ENCODE data around the gene GRID2. TPM values are rescaled to one million over a fixed set of nuclear protein-coding genes. Genes with fewer than 3 reads are reported as not detected.
"Not testable (repeated sequence)": the region's sequence is repeated elsewhere in the genome, so short reads cannot be mapped to it uniquely, and the experiment has no call there.

GRID2 gene
- total and polyA plus RNA-seq, 2 donors = 0.63 to 26.1 TPM

GRCh38 chr4:92421920-92422319 lies 118.2 kb downstream of the GRID2 start:
- Histone ChIP-seq H3K36me3 (ENCODE audit: insufficient read depth) (no peaks in the 10 kb centered on the region), H3K4me3 (ENCODE audit: low read depth, low read length) (no peak overlapping the region), H3K4me1 (ENCODE audit: insufficient read depth) (no peaks in the 10 kb centered on the region), H3K27ac (ENCODE audit: low read depth) (no peak overlapping the region)
- DNase-seq (ENCODE audit: extremely low spot score) = no peak
- WGBS = 87% methylated on average over 2 of the region's 2 CpGs

- Histone ChIP-seq H3K36me3 (ENCODE audit: insufficient read depth) (no peaks in the 10 kb centered on the region), H3K27ac (ENCODE audit: low read depth) (no peak overlapping the region), H3K4me1 (ENCODE audit: insufficient read depth) (no peaks in the 10 kb centered on the region), H3K4me3 (ENCODE audit: low read depth, low read length) (no peak overlapping the region)
- 96% methylated on average over 4 of the region's 4 CpGs for WGBS
- DNase-seq (ENCODE audit: extremely low spot score) = no peak
Measured at GRCh38 chr4:92433272-92433758, 129.5 kb downstream of the GRID2 start.

GRCh38 chr4:92438722-92439121 lies 135.0 kb downstream of the GRID2 start:
- not testable (repeated sequence) for H3K27ac ChIP-seq (ENCODE audit: low read depth); H3K36me3 ChIP-seq (ENCODE audit: insufficient read depth); H3K4me3 ChIP-seq (ENCODE audit: low read depth, low read length); H3K4me1 ChIP-seq (ENCODE audit: insufficient read depth); DNase-seq (ENCODE audit: extremely low spot score)
- 87% methylated on average over 6 of the region's 6 CpGs for WGBS

- WGBS = 84% methylated on average over 16 of the region's 20 CpGs
- not testable (repeated sequence) for H3K4me3 ChIP-seq (ENCODE audit: low read depth, low read length); H3K36me3 ChIP-seq (ENCODE audit: insufficient read depth); H3K27ac ChIP-seq (ENCODE audit: low read depth); H3K4me1 ChIP-seq (ENCODE audit: insufficient read depth); DNase-seq (ENCODE audit: extremely low spot score)
Measured at GRCh38 chr4:92442131-92442530, 138.4 kb downstream of the GRID2 start.

GRCh38 chr4:92444143-92444843 lies 140.5 kb downstream of the GRID2 start:
- not testable (repeated sequence) for H3K4me1 ChIP-seq (ENCODE audit: insufficient read depth)

GRCh38 chr4:92445127-92445526 lies 141.4 kb downstream of the GRID2 start:
- 35% methylated on average over 1 of the region's 1 CpG for WGBS
- no peaks in the 10 kb centered on the region for H3K36me3 ChIP-seq (ENCODE audit: insufficient read depth)
- no peak overlapping the region for H3K27ac ChIP-seq (ENCODE audit: low read depth)
- no peaks in the 10 kb centered on the region for H3K4me1 ChIP-seq (ENCODE audit: insufficient read depth)
- no peak overlapping the region for H3K4me3 ChIP-seq (ENCODE audit: low read depth, low read length)
- DNase-seq (ENCODE audit: extremely low spot score) = no peak

More at GRCh38 chr4:92444143-92444843, 140.5 kb downstream of the GRID2 start:
- H3K36me3 ChIP-seq (ENCODE audit: insufficient read depth); DNase-seq (ENCODE audit: extremely low spot score); H3K27ac ChIP-seq (ENCODE audit: low read depth); H3K4me3 ChIP-seq (ENCODE audit: low read depth, low read length): not testable (repeated sequence)
- 93% methylated on average over 13 of the region's 13 CpGs for WGBS

GRCh38 chr4:92447255-92447905 lies 143.6 kb downstream of the GRID2 start:
- no peak for DNase-seq (ENCODE audit: extremely low spot score)
- Histone ChIP-seq H3K4me1 (ENCODE audit: insufficient read depth) (no peaks in the 10 kb centered on the region), H3K27ac (ENCODE audit: low read depth) (no peak overlapping the region), H3K36me3 (ENCODE audit: insufficient read depth) (no peaks in the 10 kb centered on the region), H3K4me3 (ENCODE audit: low read depth, low read length) (no peak overlapping the region)
- WGBS = 29% methylated on average over 1 of the region's 1 CpG

- not testable (repeated sequence) for DNase-seq (ENCODE audit: extremely low spot score); H3K27ac ChIP-seq (ENCODE audit: low read depth); H3K4me1 ChIP-seq (ENCODE audit: insufficient read depth); H3K4me3 ChIP-seq (ENCODE audit: low read depth, low read length); H3K36me3 ChIP-seq (ENCODE audit: insufficient read depth)
- 96% methylated on average over 5 of the region's 5 CpGs for WGBS
Measured at GRCh38 chr4:92448176-92448575, 144.4 kb downstream of the GRID2 start.

GRCh38 chr4:92450694-92451093 lies 146.9 kb downstream of the GRID2 start:
- H3K36me3 ChIP-seq (ENCODE audit: insufficient read depth) = no peaks in the 10 kb centered on the region
- no peak overlapping the region for H3K27ac ChIP-seq (ENCODE audit: low read depth)

GRCh38 chr4:92451782-92452181 lies 148.0 kb downstream of the GRID2 start:
- no peak overlapping the region for H3K4me3 ChIP-seq (ENCODE audit: low read depth, low read length)
- DNase-seq (ENCODE audit: extremely low spot score) = no peak
- H3K4me1 ChIP-seq (ENCODE audit: insufficient read depth) = no peaks in the 10 kb centered on the region
- no peak overlapping the region for H3K27ac ChIP-seq (ENCODE audit: low read depth)
- no peaks in the 10 kb centered on the region for H3K36me3 ChIP-seq (ENCODE audit: insufficient read depth)

More at GRCh38 chr4:92450694-92451093, 146.9 kb downstream of the GRID2 start:
- Histone ChIP-seq H3K4me3 (ENCODE audit: low read depth, low read length) (no peak overlapping the region), H3K4me1 (ENCODE audit: insufficient read depth) (no peaks in the 10 kb centered on the region)
- DNase-seq (ENCODE audit: extremely low spot score) = no peak

- H3K4me3 ChIP-seq (ENCODE audit: low read depth, low read length); DNase-seq (ENCODE audit: extremely low spot score); H3K27ac ChIP-seq (ENCODE audit: low read depth); H3K36me3 ChIP-seq (ENCODE audit: insufficient read depth); H3K4me1 ChIP-seq (ENCODE audit: insufficient read depth): not testable (repeated sequence)
- 94% methylated on average over 2 of the region's 2 CpGs for WGBS
Measured at GRCh38 chr4:92452383-92452782, 148.6 kb downstream of the GRID2 start.

- no peak for DNase-seq (ENCODE audit: extremely low spot score)
- H3K36me3 ChIP-seq (ENCODE audit: insufficient read depth) = no peaks in the 10 kb centered on the region
- no peaks in the 10 kb centered on the region for H3K4me1 ChIP-seq (ENCODE audit: insufficient read depth)
- WGBS = 89% methylated on average over 7 of the region's 7 CpGs
- H3K27ac ChIP-seq (ENCODE audit: low read depth) = no peak overlapping the region
- H3K4me3 ChIP-seq (ENCODE audit: low read depth, low read length) = no peak overlapping the region
Measured at GRCh38 chr4:92455329-92455839, 151.6 kb downstream of the GRID2 start.

- no peaks in the 10 kb centered on the region for H3K36me3 ChIP-seq (ENCODE audit: insufficient read depth)
- no peaks in the 10 kb centered on the region for H3K4me1 ChIP-seq (ENCODE audit: insufficient read depth)
- no peak for DNase-seq (ENCODE audit: extremely low spot score)
Measured at GRCh38 chr4:92455951-92456350, 152.2 kb downstream of the GRID2 start.

GRCh38 chr4:92461732-92462131 lies 158.0 kb downstream of the GRID2 start:
- Histone ChIP-seq H3K4me3 (ENCODE audit: low read depth, low read length) (no peak overlapping the region), H3K27ac (ENCODE audit: low read depth) (no peak overlapping the region), H3K36me3 (ENCODE audit: insufficient read depth) (no peaks in the 10 kb centered on the region), H3K4me1 (ENCODE audit: insufficient read depth) (no peaks in the 10 kb centered on the region)
- WGBS = 84% methylated on average over 1 of the region's 1 CpG
- no peak for DNase-seq (ENCODE audit: extremely low spot score)

More at GRCh38 chr4:92455951-92456350, 152.2 kb downstream of the GRID2 start:
- Histone ChIP-seq H3K4me3 (ENCODE audit: low read depth, low read length) (no peak overlapping the region), H3K27ac (ENCODE audit: low read depth) (no peak overlapping the region)
- 56% methylated on average over 2 of the region's 2 CpGs for WGBS
